ENCODE results near the gene TRAF7. TPM values are rescaled to one million over a fixed set of nuclear protein-coding genes. Genes with fewer than 3 reads are reported as not detected.

The TRAF7 gene
- total and polyA plus RNA-seq, 2 donors (not counting 1 experiment from before 2014, with no cell fraction given), result 46.1 to 50.9 TPM

- H3K4me1 Mint-ChIP-seq, result peaks cover 7% of the 10 kb centered on the region
- Histone ChIP-seq H3K9ac (ENCODE audit: low read length) (no peak overlapping the region), H4K20me1 (ENCODE audit: control insufficient read depth, insufficient read depth, low read length, poor library complexity, severe bottlenecking) (no peaks in the 10 kb centered on the region), H3K27ac (ENCODE audit: low read length in 2 of 2) (no peak overlapping the region), H3K79me2 (ENCODE audit: control insufficient read depth, insufficient read depth, low read length) (no peaks in the 10 kb centered on the region), H3K27me3 (replicated peaks in 1 of 4; ENCODE audit: control extremely low read depth in 1 of 4, control insufficient read depth in 3 of 4, insufficient read depth in 4 of 4, low read length in 3 of 4) (no peaks in the 10 kb centered on the region), H3K9me3 (ENCODE audit: control extremely low read depth in 1 of 3, control insufficient read depth in 2 of 3, insufficient read depth in 1 of 3, low read length in 2 of 3) (no peaks in the 10 kb centered on the region), H3K4me3 (ENCODE audit: control extremely low read depth in 1 of 5, extremely low read depth in 1 of 5, insufficient read depth in 1 of 5, low read depth in 2 of 5, low read length in 4 of 5) (no peak overlapping the region), H3K36me3 (replicated peaks in 1 of 2; ENCODE audit: control extremely low read depth in 1 of 2, control insufficient read depth in 1 of 2, extremely low read depth in 1 of 2, insufficient read depth in 2 of 2, low read length in 1 of 2) (peaks cover 0 to 1% of the 10 kb centered on the region in 2 experiments), H2AFZ (ENCODE audit: insufficient read depth, low read depth, low read length, poor library complexity, severe bottlenecking) (no peak overlapping the region), H3K4me2 (replicated peaks; ENCODE audit: low read depth, low read length, poor library complexity, severe bottlenecking) (no peak overlapping the region), H3K4me1 (ENCODE audit: control insufficient read depth in 2 of 2, insufficient read depth in 2 of 2, low read length in 2 of 2) (no peaks in the 10 kb centered on the region)
- no peak for TF ChIP-seq EZH2 (IDR thresholded peaks at IDR 0.05; ENCODE audit: borderline replicate concordance, insufficient read depth, low read depth, low read length, poor library complexity, severe bottlenecking)
- no peak for TF ChIP-seq CTCF (IDR thresholded peaks at IDR 0.05)
- no peak for ATAC-seq (ENCODE audit: low read depth)
- no peaks in the 10 kb centered on the region for H3K27me3 Mint-ChIP-seq
- ChIA-PET POLR2A (no interaction called here), CTCF (no interaction called here)
- intact Hi-C loops (cut with micrococcal nuclease), result no loop called here
- H3K9me3 Mint-ChIP-seq (ENCODE audit: insufficient read depth), result no peaks in the 10 kb centered on the region
- DNase-seq, result no peak
- H3K27ac Mint-ChIP-seq, result no peak overlapping the region
- 95% methylated on average over 20 of the region's 20 CpGs for WGBS (ENCODE audit: insufficient coverage)
- H3K4me3 Mint-ChIP-seq, result no peak overlapping the region
These were observed 26.4 kb downstream of the TRAF7 start for GRCh38 chr16:2181952-2182351.

DNA sequence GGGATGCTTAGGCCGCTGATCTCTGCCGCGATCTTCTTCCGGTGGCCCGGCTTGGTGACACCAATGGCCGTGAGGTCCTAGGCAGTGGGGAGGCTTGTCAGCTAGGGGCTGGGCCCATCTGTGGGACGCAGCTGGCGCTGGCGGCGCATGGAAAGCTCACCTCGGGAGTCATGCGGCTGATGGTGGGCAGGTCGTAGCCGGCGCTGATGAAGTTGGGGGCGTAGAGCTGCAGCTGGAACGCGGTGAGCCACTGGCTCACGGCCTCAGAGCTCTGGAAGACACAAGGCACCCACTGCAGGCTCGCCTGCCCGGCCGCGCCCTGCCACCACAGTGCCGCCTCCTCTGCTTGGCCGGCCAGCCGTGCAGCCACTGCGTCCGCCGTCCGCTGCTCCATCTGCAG lies 28.1 kb downstream of the TRAF7 start:
- TF ChIP-seq CTCF (IDR thresholded peaks at IDR 0.05), result no peak
- TF ChIP-seq EZH2 (IDR thresholded peaks at IDR 0.05; ENCODE audit: borderline replicate concordance, insufficient read depth, low read depth, low read length, poor library complexity, severe bottlenecking), result no peak
- WGBS (ENCODE audit: insufficient coverage), result 71% methylated on average over 29 of the region's 30 CpGs
- no peaks in the 10 kb centered on the region for H3K27me3 Mint-ChIP-seq
- Histone ChIP-seq H3K27me3 (replicated peaks in 1 of 4; ENCODE audit: control extremely low read depth in 1 of 4, control insufficient read depth in 3 of 4, insufficient read depth in 4 of 4, low read length in 3 of 4) (no peaks in the 10 kb centered on the region), H3K4me3 (ENCODE audit: control extremely low read depth in 1 of 5, extremely low read depth in 1 of 5, insufficient read depth in 1 of 5, low read depth in 2 of 5, low read length in 4 of 5) (no peak overlapping the region), H3K27ac (ENCODE audit: low read length in 2 of 2) (no peak overlapping the region), H3K9me3 (ENCODE audit: control extremely low read depth in 1 of 3, control insufficient read depth in 2 of 3, insufficient read depth in 1 of 3, low read length in 2 of 3) (no peaks in the 10 kb centered on the region), H2AFZ (ENCODE audit: insufficient read depth, low read depth, low read length, poor library complexity, severe bottlenecking) (no peak overlapping the region), H3K4me2 (replicated peaks; ENCODE audit: low read depth, low read length, poor library complexity, severe bottlenecking) (peak overlapping the region; percentile 28), H3K9ac (ENCODE audit: low read length) (no peak overlapping the region), H4K20me1 (ENCODE audit: control insufficient read depth, insufficient read depth, low read length, poor library complexity, severe bottlenecking) (no peaks in the 10 kb centered on the region), H3K4me1 (ENCODE audit: control insufficient read depth in 2 of 2, insufficient read depth in 2 of 2, low read length in 2 of 2) (no peaks in the 10 kb centered on the region), H3K79me2 (ENCODE audit: control insufficient read depth, insufficient read depth, low read length) (no peaks in the 10 kb centered on the region), H3K36me3 (replicated peaks in 1 of 2; ENCODE audit: control extremely low read depth in 1 of 2, control insufficient read depth in 1 of 2, extremely low read depth in 1 of 2, insufficient read depth in 2 of 2, low read length in 1 of 2) (no peaks in the 10 kb centered on the region)
- peak overlapping the region; percentile 34 for H3K4me3 Mint-ChIP-seq
- H3K9me3 Mint-ChIP-seq (ENCODE audit: insufficient read depth), result no peaks in the 10 kb centered on the region
- ATAC-seq (ENCODE audit: low read depth) (peak; percentile 14), DNase-seq (no peak)
- CTCF ChIA-PET, result no interaction called here
- H3K4me1 Mint-ChIP-seq, result peaks cover 7% of the 10 kb centered on the region
- H3K27ac Mint-ChIP-seq, result no peak overlapping the region
- POLR2A ChIA-PET, result no interaction called here
- intact Hi-C loops (cut with micrococcal nuclease), result no loop called here
